IPS DF 4.7 (cell line): ENCODE measurements around the gene TXK.

Source experiments
- DNase-seq: peaks from one replicate; pipeline ENCODE4 v3.0.0-alpha.2; 2013; ENCODE audit warnings: low spot score; ENCODE audit errors: extremely low read depth

Gene TXK

DNA sequence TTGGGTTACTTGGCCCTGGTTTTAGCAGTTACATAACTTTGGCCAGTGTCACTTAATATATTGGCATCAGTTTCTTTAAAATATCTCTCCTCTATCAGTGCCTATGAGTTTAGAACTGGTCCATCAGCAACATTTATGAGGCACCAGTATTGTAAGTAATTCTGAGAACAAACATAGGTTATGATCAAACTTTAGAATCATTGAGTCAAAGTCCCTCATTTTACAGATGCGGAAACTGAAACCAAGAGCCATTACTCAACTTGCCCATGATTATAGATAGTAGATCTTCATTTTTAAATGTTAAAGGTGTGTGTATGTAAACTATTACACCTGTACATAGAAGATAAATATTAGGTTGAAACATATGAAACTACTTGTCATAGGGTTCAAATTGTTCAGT lies 113.0 kb downstream of the TXK start:
- no peak for DNase-seq

- DNase-seq: no peak
Measured at GRCh38 chr4:48018112-48018511, 115.9 kb downstream of the TXK start.

GRCh38 chr4:48017108-48017571 lies 116.9 kb downstream of the TXK start:
- DNase-seq: no peak
